Left lung (tissue), 10 donors: Measurements from ENCODE around the gene TRPC4AP. TPM values are rescaled to one million over a fixed set of nuclear protein-coding genes. Genes with fewer than 3 reads are reported as not detected.

ENCODE experiments used
- ATAC-seq: fragments of 200-7000 bp; cut with Tn5 transposase; one replicate; pipeline ENCODE4 v1.9.1; 2020; ENCODE audit warnings: moderate library complexity
- DNase-seq, 4 donors: peaks; one replicate each; pipeline ENCODE4 v3.0.0-alpha.2; 2013 to 2020
- H3K27ac ChIP-seq, 2 donors: fragments of 200-600 bp; sonication (generic) in 1 of 2; one replicate each; pipeline versions ENCODE4 v1.5.0 to v1.8.0; 2020 to 2021
- H3K27me3 ChIP-seq, 2 donors: fragments of 200-600 bp; sonication (generic) in 1 of 2; one replicate each; pipeline versions ENCODE4 v1.5.0 to v1.8.0; 2020 to 2021
- H3K36me3 ChIP-seq, 2 donors: fragments of 200-600 bp; sonication (generic) in 1 of 2; one replicate each; pipeline versions ENCODE4 v1.5.0 to v1.8.0; 2020 to 2021
- H3K4me1 ChIP-seq, 2 donors: fragments of 200-600 bp; one replicate each; pipeline ENCODE4 v1.8.0; 2021
- H3K4me3 ChIP-seq, 2 donors: fragments of 200-600 bp; sonication (generic) in 1 of 2; one replicate each; pipeline versions ENCODE4 v1.5.0 to v1.8.0; 2020 to 2021; ENCODE audit warnings: mild to moderate bottlenecking in 1 of 2
- H3K9me3 ChIP-seq, 2 donors: fragments of 200-600 bp; sonication (generic) in 1 of 2; one replicate each; pipeline versions ENCODE4 v1.5.0 to v1.8.0; 2020 to 2021
- CTCF ChIP-seq, 2 donors: fragments of 200-600 bp; sonication (generic) in 1 of 2; IDR thresholded peaks; one replicate each; pipeline versions ENCODE4 v1.5.0 to v1.8.0; 2021; ENCODE audit warnings: antibody characterized with exemption in 2 of 2
- intact Hi-C, 2 donors: fragments of 100-400 bp; cut with DNase I; formaldehyde crosslinking; loops; one replicate each; pipeline versions ENCODE4 v1.11.2 to v1.14.2; 2022
- polyA plus RNA-seq, 6 donors: library from polyadenylated mRNA; unstranded; fragments of 120-200 nt; gene quantifications; one replicate each; pipeline ENCODE4 v1.2.1, GENCODE V29; 2013; ENCODE audit not compliant: insufficient read length in 6 of 6
- total RNA-seq, 2 donors: library from RNA; stranded (reverse); fragmentation: NEBNext Ultra II Directional; extraction: Animal tissue kit (Norgen Biotek cat#: 25700); gene quantifications; one replicate each; pipeline ENCODE4 v1.2.1, GENCODE V29; 2021
- donor health status: DM: no; HTN: yes; CAD: no.
- donor health status: DM: no; HTN: no; CAD: no.

The TRPC4AP gene
- total and polyA plus RNA-seq, 8 donors, result 57.8 to 70.8 (median 67.0) TPM

- Histone ChIP-seq H3K27ac (no peak overlapping the region), H3K27me3 (no peaks in the 10 kb centered on the region), H3K9me3 (no peaks in the 10 kb centered on the region), H3K4me3 (no peak overlapping the region), H3K4me1 (no peaks in the 10 kb centered on the region), H3K36me3 (peaks cover 0 to 100% of the 10 kb centered on the region in 2 donors)
- intact Hi-C loops, result no loop called here
- no peak for ATAC-seq
- no peak for TF ChIP-seq CTCF (IDR thresholded peaks at IDR 0.05)
- DNase-seq, result peak in 2 of 4 donors; percentile 19 to 57
Observed at GRCh38 chr20:35003211-35004031, 89.2 kb downstream of the TRPC4AP start.

GRCh38 chr20:35002426-35003210, 90.0 kb downstream of the TRPC4AP start:
- ATAC-seq (no peak), DNase-seq (peak in 2 of 4 donors; percentile 24 to 29)
- no peak for TF ChIP-seq CTCF (IDR thresholded peaks at IDR 0.05)
- intact Hi-C loops, result no loop called here
- Histone ChIP-seq H3K4me1 (no peaks in the 10 kb centered on the region), H3K27ac (no peak overlapping the region), H3K4me3 (no peak overlapping the region), H3K36me3 (peaks cover 0 to 100% of the 10 kb centered on the region in 2 donors), H3K27me3 (no peaks in the 10 kb centered on the region), H3K9me3 (no peaks in the 10 kb centered on the region)

- ATAC-seq, result no peak
- Histone ChIP-seq H3K27me3 (no peaks in the 10 kb centered on the region), H3K27ac (no peak overlapping the region), H3K4me3 (no peak overlapping the region), H3K9me3 (no peaks in the 10 kb centered on the region), H3K36me3 (peaks cover 0 to 100% of the 10 kb centered on the region in 2 donors), H3K4me1 (no peaks in the 10 kb centered on the region)
- peak in 1 of 4 donors; percentile 66 for DNase-seq
- intact Hi-C loops, result no loop called here
- no peak for TF ChIP-seq CTCF (IDR thresholded peaks at IDR 0.05)
Observed at GRCh38 chr20:35001596-35002362, 90.8 kb downstream of the TRPC4AP start.

GRCh38 chr20:35000922-35001595, 91.5 kb downstream of the TRPC4AP start:
- Histone ChIP-seq H3K9me3 (no peaks in the 10 kb centered on the region), H3K36me3 (peaks cover 0 to 100% of the 10 kb centered on the region in 2 donors), H3K27me3 (no peaks in the 10 kb centered on the region), H3K27ac (no peak overlapping the region), H3K4me3 (no peak overlapping the region), H3K4me1 (no peaks in the 10 kb centered on the region)
- ATAC-seq (no peak), DNase-seq (peak in 1 of 4 donors; percentile 71)
- TF ChIP-seq CTCF (IDR thresholded peaks at IDR 0.05), result no peak
- intact Hi-C loops, result no loop called here
